ENCODE measurements around the gene SEMA6D.

DNA sequence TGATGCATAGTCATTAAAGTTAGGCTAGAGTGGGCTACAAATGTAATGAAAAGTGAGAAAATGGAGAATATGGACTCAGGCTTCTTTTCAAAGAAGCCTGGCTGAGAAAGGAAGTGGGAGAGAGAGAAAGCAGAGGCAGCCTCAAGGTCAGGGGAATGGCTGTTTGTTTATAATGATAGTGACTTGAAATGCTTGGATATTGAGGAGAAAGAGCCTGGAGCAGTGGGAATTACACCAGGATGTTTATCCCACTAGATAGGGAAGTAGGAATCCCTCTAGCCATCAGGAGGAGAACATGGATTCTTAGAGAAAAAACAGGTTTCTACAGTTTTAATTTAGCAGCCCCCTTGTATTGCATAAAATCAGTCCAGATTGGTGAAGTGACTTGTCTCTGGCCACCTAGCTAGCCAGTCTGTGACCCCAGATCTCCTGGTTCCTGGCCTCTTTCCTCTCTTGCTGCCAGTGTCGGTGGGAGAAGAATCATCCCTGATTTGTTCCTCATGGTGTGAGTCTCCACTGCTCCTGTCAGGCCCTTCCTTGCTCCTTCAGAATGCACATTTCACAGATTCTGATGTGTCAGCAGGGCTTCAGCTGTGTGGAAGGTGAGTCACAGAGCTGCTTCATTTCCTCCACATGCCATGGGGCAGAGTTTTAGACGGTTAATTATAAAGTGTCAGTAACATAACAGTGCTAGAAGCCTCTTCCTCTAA lies 32.9 kb downstream of the SEMA6D start:
- TF ChIP-seq, protein P1, sequence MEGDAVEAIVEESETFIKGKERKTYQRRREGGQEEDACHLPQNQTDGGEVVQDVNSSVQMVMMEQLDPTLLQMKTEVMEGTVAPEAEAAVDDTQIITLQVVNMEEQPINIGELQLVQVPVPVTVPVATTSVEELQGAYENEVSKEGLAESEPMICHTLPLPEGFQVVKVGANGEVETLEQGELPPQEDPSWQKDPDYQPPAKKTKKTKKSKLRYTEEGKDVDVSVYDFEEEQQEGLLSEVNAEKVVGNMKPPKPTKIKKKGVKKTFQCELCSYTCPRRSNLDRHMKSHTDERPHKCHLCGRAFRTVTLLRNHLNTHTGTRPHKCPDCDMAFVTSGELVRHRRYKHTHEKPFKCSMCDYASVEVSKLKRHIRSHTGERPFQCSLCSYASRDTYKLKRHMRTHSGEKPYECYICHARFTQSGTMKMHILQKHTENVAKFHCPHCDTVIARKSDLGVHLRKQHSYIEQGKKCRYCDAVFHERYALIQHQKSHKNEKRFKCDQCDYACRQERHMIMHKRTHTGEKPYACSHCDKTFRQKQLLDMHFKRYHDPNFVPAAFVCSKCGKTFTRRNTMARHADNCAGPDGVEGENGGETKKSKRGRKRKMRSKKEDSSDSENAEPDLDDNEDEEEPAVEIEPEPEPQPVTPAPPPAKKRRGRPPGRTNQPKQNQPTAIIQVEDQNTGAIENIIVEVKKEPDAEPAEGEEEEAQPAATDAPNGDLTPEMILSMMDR (IDR thresholded peaks at IDR 0.05; ENCODE audit: low read depth, low read length, poor library complexity, severe bottlenecking), result no peak
- TF ChIP-seq EZH2phosphoT487 (IDR thresholded peaks at IDR 0.05; ENCODE audit: borderline replicate concordance, low read length), result no peak
